Rectal smooth muscle tissue (tissue), 1 donor: Measurements from ENCODE around the gene ITPR1.

ENCODE experiments used
- H3K27ac ChIP-seq: one replicate; pipeline ENCODE4 v1.7.0; 2013; ENCODE audit warnings: low read depth, low read length, inconsistent platforms
- H3K27me3 ChIP-seq: one replicate; pipeline ENCODE4 v1.7.0; 2013; ENCODE audit warnings: low read length; ENCODE audit not compliant: control insufficient read depth, insufficient read depth
- H3K36me3 ChIP-seq: one replicate; pipeline ENCODE4 v1.7.0; 2013; ENCODE audit warnings: low read length; ENCODE audit not compliant: control insufficient read depth, insufficient read depth
- H3K4me1 ChIP-seq: one replicate; pipeline ENCODE4 v1.7.0; 2013; ENCODE audit warnings: low read length; ENCODE audit not compliant: control insufficient read depth, insufficient read depth
- H3K4me3 ChIP-seq: one replicate; pipeline ENCODE4 v1.7.0; 2013; ENCODE audit warnings: low read length
- H3K9ac ChIP-seq: one replicate; pipeline ENCODE4 v1.7.0; 2013; ENCODE audit warnings: low read length

The ITPR1 gene

DNA sequence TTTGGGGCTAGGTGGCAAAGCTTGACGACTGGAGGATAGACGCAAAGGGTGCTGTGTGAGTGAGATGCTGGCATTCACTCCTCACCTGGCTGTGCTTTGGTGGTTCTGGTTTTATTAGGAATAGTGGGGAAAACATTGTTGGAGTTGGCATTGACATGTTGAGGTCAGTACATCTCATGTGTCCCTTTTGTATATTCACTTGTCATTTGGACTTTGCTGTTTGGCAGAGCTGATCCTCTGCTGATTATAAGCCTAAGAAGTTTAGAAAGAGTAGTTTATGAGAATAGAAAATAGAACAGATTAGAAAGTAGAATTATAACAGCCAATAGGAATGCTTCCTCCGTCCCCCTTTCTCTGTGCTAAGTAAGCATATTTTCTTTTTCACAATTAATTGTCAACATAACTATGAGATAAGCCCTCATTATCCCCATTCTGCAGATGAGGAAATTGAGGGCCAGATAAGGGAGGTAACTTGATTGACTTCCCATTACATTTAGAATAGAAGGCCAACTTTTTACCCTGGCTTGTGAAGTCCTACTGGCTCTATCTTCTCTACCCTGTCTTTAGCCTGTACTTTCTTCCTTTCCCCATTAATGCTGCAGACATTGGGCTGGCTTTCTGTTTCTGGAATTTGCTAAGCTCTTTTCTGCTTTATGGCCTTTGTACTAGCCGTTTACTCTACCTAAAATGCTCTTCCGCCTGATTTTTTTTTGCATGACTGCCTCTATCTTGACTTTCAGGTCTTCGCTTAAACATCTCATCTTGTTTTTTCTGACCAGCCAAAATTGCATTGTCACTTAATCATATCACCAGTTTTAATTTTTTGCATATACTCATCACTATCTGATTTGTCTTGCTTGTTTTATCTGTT is 12.8 kb downstream of the ITPR1 start:
- Histone ChIP-seq H3K27ac (peak overlapping the region; percentile 86), H3K27me3 (no peaks in the 10 kb centered on the region), H3K36me3 (no peaks in the 10 kb centered on the region), H3K4me3 (peak overlapping the region; percentile 10), H3K4me1 (peaks cover 18% of the 10 kb centered on the region), H3K9ac (no peak overlapping the region)

- H3K27me3 ChIP-seq = no peaks in the 10 kb centered on the region
- no peaks in the 10 kb centered on the region for H3K36me3 ChIP-seq
- H3K9ac ChIP-seq = no peak overlapping the region
- peak overlapping the region; percentile 12 for H3K27ac ChIP-seq
- H3K4me3 ChIP-seq = no peak overlapping the region
- peaks cover 18% of the 10 kb centered on the region for H3K4me1 ChIP-seq
Observed at GRCh38 chr3:4506559-4507023, 13.4 kb downstream of the ITPR1 start.

DNA sequence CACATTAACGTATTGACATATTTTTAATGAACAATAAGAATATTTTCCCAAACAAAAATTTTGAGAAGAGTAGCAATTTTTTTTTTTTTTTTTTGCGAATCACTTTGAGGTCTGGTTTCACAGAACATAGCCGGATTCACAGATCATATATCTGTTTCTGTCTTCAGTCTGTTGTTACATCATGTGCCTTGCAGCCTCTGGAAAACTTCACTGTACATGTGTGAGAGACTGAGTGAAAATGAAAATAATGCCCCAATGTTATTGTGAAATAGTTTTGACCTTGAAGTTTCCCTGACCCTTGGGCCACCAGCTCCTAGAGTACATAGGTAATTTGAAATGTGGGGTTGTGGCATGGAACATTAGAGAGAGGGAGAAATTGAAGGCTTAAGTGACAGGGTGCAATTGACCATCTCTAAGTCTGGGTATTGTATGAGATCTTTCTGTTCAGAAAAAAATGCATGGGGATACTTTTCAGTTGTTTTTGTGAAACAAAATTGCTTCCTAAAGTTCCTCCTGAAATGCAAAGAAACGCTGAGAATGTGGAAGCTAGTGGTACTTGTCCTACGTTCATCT is 14.0 kb downstream of the ITPR1 start:
- Histone ChIP-seq H3K27me3 (no peaks in the 10 kb centered on the region), H3K9ac (no peak overlapping the region), H3K27ac (peak overlapping the region; percentile 6), H3K4me3 (no peak overlapping the region), H3K36me3 (no peaks in the 10 kb centered on the region), H3K4me1 (peaks cover 18% of the 10 kb centered on the region)

GRCh38 chr3:4508048-4508981 is 15.2 kb downstream of the ITPR1 start:
- no peaks in the 10 kb centered on the region for H3K36me3 ChIP-seq
- no peak overlapping the region for H3K9ac ChIP-seq
- H3K27me3 ChIP-seq = no peaks in the 10 kb centered on the region
- no peak overlapping the region for H3K27ac ChIP-seq
- no peak overlapping the region for H3K4me3 ChIP-seq
- H3K4me1 ChIP-seq = peaks cover 18% of the 10 kb centered on the region

GRCh38 chr3:4509043-4509442 is 15.9 kb downstream of the ITPR1 start:
- H3K36me3 ChIP-seq = no peaks in the 10 kb centered on the region
- H3K27me3 ChIP-seq = no peaks in the 10 kb centered on the region
- no peak overlapping the region for H3K9ac ChIP-seq
- H3K4me1 ChIP-seq = peaks cover 18% of the 10 kb centered on the region
- H3K27ac ChIP-seq = no peak overlapping the region
- H3K4me3 ChIP-seq = no peak overlapping the region

- no peaks in the 10 kb centered on the region for H3K36me3 ChIP-seq
- H3K27ac ChIP-seq = no peak overlapping the region
- H3K4me3 ChIP-seq = no peak overlapping the region
- H3K27me3 ChIP-seq = no peaks in the 10 kb centered on the region
- no peak overlapping the region for H3K9ac ChIP-seq
- peaks cover 20% of the 10 kb centered on the region for H3K4me1 ChIP-seq
Observed at GRCh38 chr3:4509983-4510755, 17.0 kb downstream of the ITPR1 start.

GRCh38 chr3:4511491-4512262 is 18.5 kb downstream of the ITPR1 start:
- H3K4me3 ChIP-seq = no peak overlapping the region
- H3K27ac ChIP-seq = no peak overlapping the region
- no peaks in the 10 kb centered on the region for H3K36me3 ChIP-seq
- H3K4me1 ChIP-seq = peaks cover 10% of the 10 kb centered on the region
- no peaks in the 10 kb centered on the region for H3K27me3 ChIP-seq
- H3K9ac ChIP-seq = no peak overlapping the region

- H3K4me1 ChIP-seq = peaks cover 4% of the 10 kb centered on the region
Observed at GRCh38 chr3:4512895-4513616, 19.9 kb downstream of the ITPR1 start.

GRCh38 chr3:4514321-4514720 is 21.2 kb downstream of the ITPR1 start:
- Histone ChIP-seq H3K27me3 (no peaks in the 10 kb centered on the region), H3K4me3 (no peak overlapping the region), H3K36me3 (no peaks in the 10 kb centered on the region), H3K27ac (no peak overlapping the region), H3K9ac (no peak overlapping the region), H3K4me1 (peaks cover 4% of the 10 kb centered on the region)

More at GRCh38 chr3:4512895-4513616, 19.9 kb downstream of the ITPR1 start:
- H3K36me3 ChIP-seq = no peaks in the 10 kb centered on the region
- no peaks in the 10 kb centered on the region for H3K27me3 ChIP-seq
- no peak overlapping the region for H3K27ac ChIP-seq
- no peak overlapping the region for H3K4me3 ChIP-seq
- H3K9ac ChIP-seq = no peak overlapping the region

DNA sequence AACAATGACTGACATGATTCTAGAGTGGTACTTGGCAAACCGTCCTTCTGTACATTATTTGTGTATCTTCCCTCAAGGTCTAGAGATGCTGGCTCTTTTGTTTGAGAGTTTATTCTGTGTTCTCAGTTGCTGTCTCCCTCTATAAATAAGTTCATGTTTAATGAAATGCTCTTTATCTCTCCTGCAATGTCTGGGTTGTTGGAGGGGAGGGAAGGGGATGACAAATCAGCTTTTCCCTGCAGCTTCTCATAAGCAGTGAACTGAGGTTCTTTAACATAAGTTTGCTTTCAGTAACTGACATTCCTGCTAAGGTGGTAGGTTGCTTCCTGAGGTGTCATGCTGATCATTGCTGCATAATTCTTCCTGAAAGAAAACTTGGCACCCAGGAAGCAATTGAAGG is 21.8 kb downstream of the ITPR1 start:
- Histone ChIP-seq H3K9ac (no peak overlapping the region), H3K4me3 (no peak overlapping the region)

More for the DNA sequence above, 21.8 kb downstream of the ITPR1 start:
- Histone ChIP-seq H3K27ac (no peak overlapping the region), H3K4me1 (peaks cover 4% of the 10 kb centered on the region), H3K27me3 (no peaks in the 10 kb centered on the region), H3K36me3 (no peaks in the 10 kb centered on the region)
